Measurements from ENCODE around the gene NDUFB6. TPM values are rescaled to one million over a fixed set of nuclear protein-coding genes. Genes with fewer than 3 reads are reported as not detected.

Gene NDUFB6
- total and polyA plus RNA-seq, 9 of the 15 experiments (the other 6 are each of a cell fraction or from before 2014, with no cell fraction given): 26.5 to 88.1 (median 64.0) TPM

GRCh38 chr9:32571969-32572899 is 725 bp downstream of the NDUFB6 start:
- Histone ChIP-seq H3K4me2 (ENCODE audit: insufficient read depth, low read length) (peak overlapping the region; percentile 85), H3K9me1 (ENCODE audit: control insufficient read depth, insufficient read depth, low read length) (no peaks in the 10 kb centered on the region), H3K36me3 (ENCODE audit: control insufficient read depth, insufficient read depth, low read length) (peaks cover 26% of the 10 kb centered on the region; the same call in 2 of the 3 replicates), H3K27ac (ENCODE audit: extremely low read depth, low read depth, low read length) (peak overlapping the region; percentile 69), H4K20me1 (replicated peaks; ENCODE audit: control insufficient read depth, insufficient read depth, low read length) (no peaks in the 10 kb centered on the region), H3K9ac (ENCODE audit: insufficient read depth in 1 of 2, low read depth in 2 of 2, low read length in 2 of 2) (peak overlapping the region; percentile 77 to 93), H2AFZ (ENCODE audit: low read depth, low read length) (peak overlapping the region; percentile 97), H3K4me1 (replicated peaks in 1 of 2; ENCODE audit: control insufficient read depth in 2 of 2, insufficient read depth in 2 of 2, low read length in 2 of 2) (no peaks in the 10 kb centered on the region), H3K4me3 (peak overlapping the region; percentile 78), H3K9me3 (replicated peaks; ENCODE audit: control insufficient read depth, insufficient read depth, low read depth, low read length) (no peaks in the 10 kb centered on the region), H3K79me2 (ENCODE audit: control insufficient read depth, insufficient read depth, low read length) (peaks cover 34% of the 10 kb centered on the region), H3K27me3 (ENCODE audit: control insufficient read depth in 2 of 2, insufficient read depth in 2 of 2, low read length in 2 of 2) (no peaks in the 10 kb centered on the region)
- ATAC-seq (peak; percentile 97), FAIRE-seq (peak; percentile 89), DNase-seq (ENCODE audit: extremely low read depth in 1 of 4, low spot score in 3 of 4) (peak; percentile 59 to 82 (median 68))
- intact Hi-C loops (cut with micrococcal nuclease) (loop anchor here (2.0 to 5.0 kb wide), 3 partner anchors 19 to 135 kb away; partner anchors contain the start of genes RIGI, SMIM27 and TOPORS), in situ Hi-C loops (cut with MboI) (loop anchor here (25.0 kb wide), 1 partner anchor 665 kb away; the partner anchor contains the start of gene SPINK4)
- ChIA-PET POLR2A (interaction anchor here (0.5 to 1.6 kb wide), 7 partner anchors 13 to 454 kb away, joined by 3 to 6 read pairs (median 4); partner anchors contain the start of genes ACO1 and DNAJA1), CTCF (ENCODE audit: low intra/inter-chr PET ratio) (interaction anchor here (0.8 to 3.2 kb wide), 3 partner anchors 188 to 396 kb away, joined by 4 to 34 read pairs (median 5); no protein-coding TSS in a partner anchor)
- BruUV-seq (replicated peaks): TSS peak; percentile 65
- WGBS (ENCODE audit: insufficient coverage, low coverage, missing lambda C conversion rate): under 1% methylated on average over 17 of the region's 17 CpGs
- TF ChIP-seq ELF1 (tag; IDR thresholded peaks at IDR 0.05) (no peak), HCFC1 (IDR thresholded peaks at IDR 0.05; ENCODE audit: low read depth, low read length) (no peak), CBX8 (IDR thresholded peaks at IDR 0.05; ENCODE audit: borderline replicate concordance, extremely low read depth, low read depth, low read length, poor library complexity, severe bottlenecking) (no peak), GMEB1 (CRISPR knock-in tag; IDR thresholded peaks at IDR 0.05) (no peak), MYNN (IDR thresholded peaks at IDR 0.05) (0 out of 2 replicates have a peak, but pooled peaks have one; percentile 28), MYNN (CRISPR knock-in tag; IDR thresholded peaks at IDR 0.05) (no peak), ZNF407 (IDR thresholded peaks at IDR 0.05; ENCODE audit: low read depth) (no peak), ARID2 (IDR thresholded peaks at IDR 0.05) (no peak)
